Smooth muscle cell (in vitro differentiated cells): ENCODE measurements around the gene PARD3. TPM values are rescaled to one million over a fixed set of nuclear protein-coding genes. Genes with fewer than 3 reads are reported as not detected.

ENCODE experiments used
- DNase-seq: peaks from one replicate; lab custom pipeline; 2025; ENCODE audit not compliant: unreplicated experiment; lab: John Stamatoyannopoulos, UW
- H2AFZ ChIP-seq: fragments of 200-600 bp; sonication (generic); 2 replicates; pipeline ENCODE4 v1.6.0; 2016; ENCODE audit warnings: antibody characterized with exemption, low read depth, mild to moderate bottlenecking
- H3F3A ChIP-seq: fragments of 200-600 bp; sonication (generic); 2 replicates; pipeline ENCODE4 v1.6.0; 2017; ENCODE audit warnings: antibody characterized with exemption, low read depth
- H3K27ac ChIP-seq: fragments of 200-600 bp; sonication (generic); 2 replicates; pipeline ENCODE4 v1.5.1; 2016; ENCODE audit warnings: low read depth, mild to moderate bottlenecking
- H3K27me3 ChIP-seq: fragments of 200-600 bp; sonication (generic); 2 replicates; pipeline ENCODE4 v1.6.1; 2016; ENCODE audit warnings: low read depth, mild to moderate bottlenecking
- H3K36me3 ChIP-seq: fragments of 200-600 bp; sonication (generic); 2 replicates; pipeline ENCODE4 v1.5.1; 2016; ENCODE audit warnings: low read depth
- H3K4me1 ChIP-seq: fragments of 200-600 bp; sonication (generic); 2 replicates; pipeline ENCODE4 v1.5.1; 2016; ENCODE audit warnings: low read depth
- H3K4me2 ChIP-seq: fragments of 200-600 bp; sonication (generic); 2 replicates; pipeline ENCODE4 v1.6.0; 2016; ENCODE audit warnings: mild to moderate bottlenecking
- H3K4me3 ChIP-seq: fragments of 200-600 bp; sonication (generic); 2 replicates; pipeline ENCODE4 v1.5.1; 2016; ENCODE audit warnings: mild to moderate bottlenecking
- H3K79me2 ChIP-seq: fragments of 200-600 bp; sonication (generic); 2 replicates; pipeline ENCODE4 v1.6.0; 2016; ENCODE audit warnings: low read depth, mild to moderate bottlenecking
- H3K9ac ChIP-seq: fragments of 200-600 bp; sonication (generic); 2 replicates; pipeline ENCODE4 v1.6.0; 2016; ENCODE audit warnings: low read depth
- H3K9me3 ChIP-seq: fragments of 200-600 bp; sonication (generic); replicated peaks from 2 replicates; pipeline ENCODE4 v1.5.1; 2016; ENCODE audit warnings: low read depth
- H4K20me1 ChIP-seq: fragments of 200-600 bp; sonication (generic); 2 replicates; pipeline ENCODE4 v1.6.0; 2016; ENCODE audit warnings: low read depth
- CTCF ChIP-seq: fragments of 200-600 bp; sonication (generic); IDR thresholded peaks from 2 replicates; pipeline ENCODE4 v1.5.1; 2017; ENCODE audit warnings: borderline replicate concordance, mild to moderate bottlenecking, antibody characterized with exemption; ENCODE audit not compliant: insufficient read depth, poor library complexity, severe bottlenecking
- WGBS: methylation state at CpG from one replicate; pipeline ENCODE4 v1.1.7; 2016; ENCODE audit warnings: low lambda C conversion rate; 5-methylcytosine and 5-hydroxymethylcytosine counted together
- polyA plus RNA-seq: library from polyadenylated mRNA; unstranded; fragments of >200 nt; fragmentation: Nextera tagmentation; extraction: Ambion mirVana; gene quantifications from 2 replicates; pipeline ENCODE4 v1.2.1, GENCODE V29; 2016
- total RNA-seq: library from RNA; depleted of rRNA; stranded (reverse); fragments of >200 nt; gene quantifications from 2 replicates; pipeline ENCODE4 v1.2.3, GENCODE V29; 2014

PARD3 gene
- total and polyA plus RNA-seq, 2 experiments from 2014 or later, result 17.5 to 26.0 TPM

GRCh38 chr10:34231441-34232180 lies 583.5 kb downstream of the PARD3 start:
- WGBS, result 71% methylated on average over 11 of the region's 11 CpGs
- Histone ChIP-seq H3K9me3 (peaks cover 5% of the 10 kb centered on the region), H3F3A (no peaks in the 10 kb centered on the region), H3K27me3 (no peaks in the 10 kb centered on the region), H3K27ac (no peak overlapping the region), H3K79me2 (no peaks in the 10 kb centered on the region), H3K36me3 (no peaks in the 10 kb centered on the region), H4K20me1 (no peaks in the 10 kb centered on the region), H3K4me1 (peaks cover under 1% of the 10 kb centered on the region), H3K4me3 (no peak overlapping the region), H3K4me2 (no peak overlapping the region), H2AFZ (no peak overlapping the region), H3K9ac (no peak overlapping the region)
- no peak for DNase-seq
- no peak for TF ChIP-seq CTCF

GRCh38 chr10:34229917-34230316 lies 585.2 kb downstream of the PARD3 start:
- WGBS, result 94% methylated on average over 3 of the region's 3 CpGs
- no peak for TF ChIP-seq CTCF
- Histone ChIP-seq H3F3A (no peaks in the 10 kb centered on the region), H3K4me1 (no peaks in the 10 kb centered on the region), H4K20me1 (no peaks in the 10 kb centered on the region), H3K36me3 (no peaks in the 10 kb centered on the region), H3K79me2 (no peaks in the 10 kb centered on the region), H3K9ac (no peak overlapping the region), H3K9me3 (peaks cover 5% of the 10 kb centered on the region), H3K4me2 (no peak overlapping the region), H3K27ac (no peak overlapping the region), H2AFZ (no peak overlapping the region), H3K4me3 (no peak overlapping the region), H3K27me3 (no peaks in the 10 kb centered on the region)
- DNase-seq, result no peak

GRCh38 chr10:34228066-34228465 lies 587.0 kb downstream of the PARD3 start:
- Histone ChIP-seq H3K36me3 (no peaks in the 10 kb centered on the region), H3K27ac (no peak overlapping the region), H3K9me3 (peaks cover 5% of the 10 kb centered on the region), H3K79me2 (no peaks in the 10 kb centered on the region), H3K9ac (no peak overlapping the region), H4K20me1 (no peaks in the 10 kb centered on the region), H3K4me3 (no peak overlapping the region), H3F3A (no peaks in the 10 kb centered on the region), H2AFZ (no peak overlapping the region), H3K27me3 (no peaks in the 10 kb centered on the region), H3K4me2 (no peak overlapping the region), H3K4me1 (no peaks in the 10 kb centered on the region)
- no peak for TF ChIP-seq CTCF
- 80% methylated on average over 7 of the region's 7 CpGs for WGBS
- no peak for DNase-seq

GRCh38 chr10:34224639-34225038 lies 590.5 kb downstream of the PARD3 start:
- Histone ChIP-seq H4K20me1 (no peaks in the 10 kb centered on the region), H3K27me3 (no peaks in the 10 kb centered on the region), H3K4me2 (no peak overlapping the region), H3K79me2 (no peaks in the 10 kb centered on the region), H3K36me3 (no peaks in the 10 kb centered on the region), H3F3A (no peaks in the 10 kb centered on the region), H3K27ac (no peak overlapping the region), H3K4me1 (peaks cover 10% of the 10 kb centered on the region), H2AFZ (no peak overlapping the region), H3K9ac (no peak overlapping the region), H3K9me3 (peaks cover 5% of the 10 kb centered on the region), H3K4me3 (no peak overlapping the region)
- DNase-seq, result no peak
- no peak for TF ChIP-seq CTCF
- WGBS, result 83% methylated on average over 5 of the region's 5 CpGs
